ENCODE measurements around the gene DEFB126. TPM values are rescaled to one million over a fixed set of nuclear protein-coding genes. Genes with fewer than 3 reads are reported as not detected.

The DEFB126 gene
- total and polyA plus RNA-seq, 9 of the 15 experiments (the other 6 are each of a cell fraction or from before 2014, with no cell fraction given): not detected

DNA sequence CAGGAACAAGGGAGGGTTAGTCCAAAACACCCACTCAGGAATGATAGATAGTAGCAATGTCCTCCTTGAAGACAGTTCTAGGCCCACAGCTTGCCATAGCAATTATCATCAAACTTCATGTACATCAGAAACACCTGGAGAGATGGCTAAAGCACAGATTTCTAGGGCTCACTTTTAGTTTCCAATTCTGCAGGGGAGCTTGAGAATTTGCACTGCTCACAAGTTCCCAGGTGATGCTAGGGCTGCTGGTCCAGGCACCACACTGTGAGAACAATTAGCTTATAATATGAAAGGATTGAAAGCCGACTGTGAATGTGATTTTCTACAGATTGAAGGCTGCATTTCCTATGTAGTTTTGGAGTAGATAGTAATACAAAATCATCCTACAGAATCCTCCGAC lies 3.5 kb downstream of the DEFB126 start (continued):
- TF ChIP-seq, protein P1, sequence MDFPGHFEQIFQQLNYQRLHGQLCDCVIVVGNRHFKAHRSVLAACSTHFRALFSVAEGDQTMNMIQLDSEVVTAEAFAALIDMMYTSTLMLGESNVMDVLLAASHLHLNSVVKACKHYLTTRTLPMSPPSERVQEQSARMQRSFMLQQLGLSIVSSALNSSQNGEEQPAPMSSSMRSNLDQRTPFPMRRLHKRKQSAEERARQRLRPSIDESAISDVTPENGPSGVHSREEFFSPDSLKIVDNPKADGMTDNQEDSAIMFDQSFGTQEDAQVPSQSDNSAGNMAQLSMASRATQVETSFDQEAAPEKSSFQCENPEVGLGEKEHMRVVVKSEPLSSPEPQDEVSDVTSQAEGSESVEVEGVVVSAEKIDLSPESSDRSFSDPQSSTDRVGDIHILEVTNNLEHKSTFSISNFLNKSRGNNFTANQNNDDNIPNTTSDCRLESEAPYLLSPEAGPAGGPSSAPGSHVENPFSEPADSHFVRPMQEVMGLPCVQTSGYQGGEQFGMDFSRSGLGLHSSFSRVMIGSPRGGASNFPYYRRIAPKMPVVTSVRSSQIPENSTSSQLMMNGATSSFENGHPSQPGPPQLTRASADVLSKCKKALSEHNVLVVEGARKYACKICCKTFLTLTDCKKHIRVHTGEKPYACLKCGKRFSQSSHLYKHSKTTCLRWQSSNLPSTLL (IDR thresholded peaks at IDR 0.05): no peak
- TF ChIP-seq TEAD2 (tag; IDR thresholded peaks at IDR 0.05): no peak
- TF ChIP-seq RCOR1 (IDR thresholded peaks at IDR 0.05; ENCODE audit: borderline replicate concordance in 1 of 2, low read depth in 2 of 2, low read length in 2 of 2): no peak
- no peak for TF ChIP-seq CBFA2T3 (IDR thresholded peaks at IDR 0.05)
- TF ChIP-seq MBD2 (IDR thresholded peaks at IDR 0.05; ENCODE audit: borderline replicate concordance, low read depth): no peak
- no peak for TF ChIP-seq ELF4 (CRISPR knock-in tag; IDR thresholded peaks at IDR 0.05)

DNA sequence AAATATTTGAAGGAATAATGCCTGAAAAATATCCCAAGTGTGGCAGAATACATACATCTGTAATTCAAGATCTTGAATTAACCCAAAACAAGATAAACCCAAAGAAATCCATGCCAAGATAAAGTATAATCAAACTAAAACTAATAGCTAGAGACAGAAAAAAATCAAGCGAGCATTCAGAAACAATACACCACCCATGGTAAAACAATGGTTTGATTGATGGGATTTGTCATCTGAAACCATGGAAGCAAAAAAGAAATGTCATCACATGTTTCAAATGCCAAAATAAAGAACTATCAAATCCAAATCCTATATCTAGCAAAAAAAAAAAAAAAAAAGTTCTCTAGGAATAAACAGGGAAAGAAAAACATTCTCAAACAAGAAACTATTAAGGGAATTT lies 9.7 kb downstream of the DEFB126 start:
- Histone ChIP-seq H3K79me2 (ENCODE audit: control insufficient read depth, insufficient read depth, low read length) (no peaks in the 10 kb centered on the region), H3K27me3 (ENCODE audit: control insufficient read depth in 2 of 2, insufficient read depth in 2 of 2, low read length in 2 of 2) (peaks cover 3 to 6% of the 10 kb centered on the region in 2 experiments; a peak in 4 of 5 replicates), H3K4me1 (replicated peaks in 1 of 2; ENCODE audit: control insufficient read depth in 2 of 2, insufficient read depth in 2 of 2, low read length in 2 of 2) (no peaks in the 10 kb centered on the region), H3K36me3 (ENCODE audit: control insufficient read depth, insufficient read depth, low read length) (no peaks in the 10 kb centered on the region), H2AFZ (ENCODE audit: low read depth, low read length) (no peak overlapping the region), H3K9ac (ENCODE audit: insufficient read depth in 1 of 2, low read depth in 2 of 2, low read length in 2 of 2) (no peak overlapping the region), H3K9me1 (ENCODE audit: control insufficient read depth, insufficient read depth, low read length) (no peaks in the 10 kb centered on the region), H4K20me1 (replicated peaks; ENCODE audit: control insufficient read depth, insufficient read depth, low read length) (no peaks in the 10 kb centered on the region), H3K27ac (ENCODE audit: extremely low read depth, low read depth, low read length) (no peak overlapping the region), H3K4me3 (no peak overlapping the region), H3K4me2 (ENCODE audit: insufficient read depth, low read length) (no peak overlapping the region), H3K9me3 (replicated peaks; ENCODE audit: control insufficient read depth, insufficient read depth, low read depth, low read length) (no peaks in the 10 kb centered on the region)
- ATAC-seq (no peak), DNase-seq (ENCODE audit: extremely low read depth in 1 of 4, low spot score in 3 of 4) (no peak), FAIRE-seq (no peak)
- ChIA-PET POLR2A (no interaction called here), CTCF (ENCODE audit: low intra/inter-chr PET ratio) (no interaction called here)
- no TSS peak for BruUV-seq (replicated peaks)
- 0% methylated on average over 1 of the region's 1 CpG for WGBS (ENCODE audit: insufficient coverage, low coverage, missing lambda C conversion rate)
- intact Hi-C loops (cut with micrococcal nuclease) (no loop called here), in situ Hi-C loops (cut with MboI) (no loop called here)
- TF ChIP-seq SRSF9 (IDR thresholded peaks at IDR 0.05; ENCODE audit: borderline replicate concordance, low read depth, low read length): no peak
- no peak for TF ChIP-seq ZNF584 (CRISPR knock-in tag; IDR thresholded peaks at IDR 0.05; ENCODE audit: low read depth)
- no peak for TF ChIP-seq DACH1 (IDR thresholded peaks at IDR 0.05; ENCODE audit: partially characterized antibody)
- TF ChIP-seq SRF (CRISPR knock-in tag; IDR thresholded peaks at IDR 0.05): no peak
- no peak for TF ChIP-seq KLF16 (IDR thresholded peaks at IDR 0.05)
- TF ChIP-seq, protein P2, sequence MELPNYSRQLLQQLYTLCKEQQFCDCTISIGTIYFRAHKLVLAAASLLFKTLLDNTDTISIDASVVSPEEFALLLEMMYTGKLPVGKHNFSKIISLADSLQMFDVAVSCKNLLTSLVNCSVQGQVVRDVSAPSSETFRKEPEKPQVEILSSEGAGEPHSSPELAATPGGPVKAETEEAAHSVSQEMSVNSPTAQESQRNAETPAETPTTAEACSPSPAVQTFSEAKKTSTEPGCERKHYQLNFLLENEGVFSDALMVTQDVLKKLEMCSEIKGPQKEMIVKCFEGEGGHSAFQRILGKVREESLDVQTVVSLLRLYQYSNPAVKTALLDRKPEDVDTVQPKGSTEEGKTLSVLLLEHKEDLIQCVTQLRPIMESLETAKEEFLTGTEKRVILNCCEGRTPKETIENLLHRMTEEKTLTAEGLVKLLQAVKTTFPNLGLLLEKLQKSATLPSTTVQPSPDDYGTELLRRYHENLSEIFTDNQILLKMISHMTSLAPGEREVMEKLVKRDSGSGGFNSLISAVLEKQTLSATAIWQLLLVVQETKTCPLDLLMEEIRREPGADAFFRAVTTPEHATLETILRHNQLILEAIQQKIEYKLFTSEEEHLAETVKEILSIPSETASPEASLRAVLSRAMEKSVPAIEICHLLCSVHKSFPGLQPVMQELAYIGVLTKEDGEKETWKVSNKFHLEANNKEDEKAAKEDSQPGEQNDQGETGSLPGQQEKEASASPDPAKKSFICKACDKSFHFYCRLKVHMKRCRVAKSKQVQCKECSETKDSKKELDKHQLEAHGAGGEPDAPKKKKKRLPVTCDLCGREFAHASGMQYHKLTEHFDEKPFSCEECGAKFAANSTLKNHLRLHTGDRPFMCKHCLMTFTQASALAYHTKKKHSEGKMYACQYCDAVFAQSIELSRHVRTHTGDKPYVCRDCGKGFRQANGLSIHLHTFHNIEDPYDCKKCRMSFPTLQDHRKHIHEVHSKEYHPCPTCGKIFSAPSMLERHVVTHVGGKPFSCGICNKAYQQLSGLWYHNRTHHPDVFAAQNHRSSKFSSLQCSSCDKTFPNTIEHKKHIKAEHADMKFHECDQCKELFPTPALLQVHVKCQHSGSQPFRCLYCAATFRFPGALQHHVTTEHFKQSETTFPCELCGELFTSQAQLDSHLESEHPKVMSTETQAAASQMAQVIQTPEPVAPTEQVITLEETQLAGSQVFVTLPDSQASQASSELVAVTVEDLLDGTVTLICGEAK (IDR thresholded peaks at IDR 0.05): no peak
- TF ChIP-seq, protein P2 (CRISPR knock-in tag; IDR thresholded peaks at IDR 0.05): no peak
